Heart left ventricle (tissue), 13 donors: Measurements from ENCODE around the gene CAMTA2.
A peak's percentile ranks its signal among the peaks of the same experiment; 100 is the strongest.

Source experiments
- POLR2A ChIP-seq, 2 donors: fragments of 450-650 bp; IDR thresholded peaks; one replicate each; pipeline ENCODE4 v1.6.1; 2017; ENCODE audit warnings: antibody characterized with exemption in 2 of 2, mild to moderate bottlenecking in 2 of 2, moderate library complexity in 2 of 2
- TF ChIP-seq, protein P1 (sequence below), 12 donors: fragments of 200-600 bp; sonication (generic) in 4 of 12; IDR thresholded peaks; one replicate each; pipeline versions ENCODE4 v1.5.0 to v1.8.0; 2018 to 2022; ENCODE audit warnings: antibody characterized with exemption in 12 of 12, mild to moderate bottlenecking in 5 of 12
- donor health status: ischemic (EF 13 %, LVEDD 7.1; RV severe dilation, severe dysfunction).
- donor health status: DM: no; HTN: yes; CAD: no.
- donor health status: DM: no; HTN: no; CAD: no.
- donor health status: ischemic (EF 25% LVEDD 6.9; RV normal size, moderate dysfunction).
- donor health status: ischemic (EF 25% LVEDD 5.7; RV mildly dilated, moderate dysfunction).
- donor health status: ischemic (EF 35%, LVEDD 5.7; RV mildly dilated, moderate dysfunction).
- donor health status: nonischemic (EF 11% LVEDD 7.7; RV severe dilation, severe dysfunction).
- donor health status: DM: yes; HTN: yes; CAD: no.
- donor health status: PGD.
- donor health status: ischemic (EF 29% LVEDD 5.4; RV normal size, mild dysfunction).
- donor health status: nonischemic (EF 23%, LVEDD 6.1; RV moderate dilation, normal function).

DNA sequence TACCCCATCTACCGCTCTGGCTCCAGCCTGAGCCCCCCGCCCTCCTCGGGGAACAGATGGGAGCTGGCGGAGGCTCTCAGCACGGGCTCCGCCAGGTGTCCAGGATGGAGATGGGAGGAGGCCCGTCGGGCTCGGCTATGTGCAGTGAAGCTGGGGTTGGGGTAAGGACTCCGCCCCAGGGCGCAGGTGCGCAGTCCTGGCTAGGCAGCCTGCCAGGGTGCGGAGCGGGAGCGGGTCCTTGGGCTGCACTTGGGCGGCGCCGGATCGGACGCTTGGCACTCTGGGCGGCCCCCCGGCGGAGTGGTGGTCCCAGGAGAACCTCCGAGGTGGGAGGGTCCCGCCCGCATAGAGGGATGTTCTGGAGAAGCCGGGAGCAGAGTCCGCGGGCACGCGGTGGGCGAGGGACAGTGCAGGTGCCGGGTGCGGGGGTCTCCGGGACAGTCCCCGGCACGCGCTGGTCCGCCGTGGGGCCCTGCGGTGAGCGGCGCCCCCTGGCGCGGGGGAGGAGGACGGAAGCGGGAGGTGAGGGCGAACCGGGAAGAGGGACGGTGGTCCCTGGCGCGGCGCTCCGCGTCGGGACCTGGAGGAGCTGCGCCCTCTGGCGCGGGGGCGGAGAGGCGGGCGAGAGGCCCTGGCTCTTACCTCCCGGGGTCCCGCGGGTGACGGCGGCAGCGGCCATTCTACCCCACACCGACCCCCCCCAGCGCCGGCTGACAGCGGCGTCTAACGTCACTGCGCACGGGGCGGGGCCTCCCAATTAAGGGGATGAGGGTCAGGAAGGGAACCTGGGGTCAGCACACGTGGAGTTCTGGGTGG is at the start of gene CAMTA2:
- TF ChIP-seq, protein P1, sequence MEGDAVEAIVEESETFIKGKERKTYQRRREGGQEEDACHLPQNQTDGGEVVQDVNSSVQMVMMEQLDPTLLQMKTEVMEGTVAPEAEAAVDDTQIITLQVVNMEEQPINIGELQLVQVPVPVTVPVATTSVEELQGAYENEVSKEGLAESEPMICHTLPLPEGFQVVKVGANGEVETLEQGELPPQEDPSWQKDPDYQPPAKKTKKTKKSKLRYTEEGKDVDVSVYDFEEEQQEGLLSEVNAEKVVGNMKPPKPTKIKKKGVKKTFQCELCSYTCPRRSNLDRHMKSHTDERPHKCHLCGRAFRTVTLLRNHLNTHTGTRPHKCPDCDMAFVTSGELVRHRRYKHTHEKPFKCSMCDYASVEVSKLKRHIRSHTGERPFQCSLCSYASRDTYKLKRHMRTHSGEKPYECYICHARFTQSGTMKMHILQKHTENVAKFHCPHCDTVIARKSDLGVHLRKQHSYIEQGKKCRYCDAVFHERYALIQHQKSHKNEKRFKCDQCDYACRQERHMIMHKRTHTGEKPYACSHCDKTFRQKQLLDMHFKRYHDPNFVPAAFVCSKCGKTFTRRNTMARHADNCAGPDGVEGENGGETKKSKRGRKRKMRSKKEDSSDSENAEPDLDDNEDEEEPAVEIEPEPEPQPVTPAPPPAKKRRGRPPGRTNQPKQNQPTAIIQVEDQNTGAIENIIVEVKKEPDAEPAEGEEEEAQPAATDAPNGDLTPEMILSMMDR (IDR thresholded peaks at IDR 0.05): peak; percentile 63 to 94 (median 80)
- peak in 1 of 2 donors; percentile 90 for TF ChIP-seq POLR2A (IDR thresholded peaks at IDR 0.05)
